ENCODE measurements around the gene CEMIP. TPM values are rescaled to one million over a fixed set of nuclear protein-coding genes. Genes with fewer than 3 reads are reported as not detected.
A peak's percentile ranks its signal among the peaks of the same experiment; 100 is the strongest.

CEMIP gene
- total and polyA plus RNA-seq, 7 experiments from 2014 or later = 0.02 TPM; not detected in 6

DNA sequence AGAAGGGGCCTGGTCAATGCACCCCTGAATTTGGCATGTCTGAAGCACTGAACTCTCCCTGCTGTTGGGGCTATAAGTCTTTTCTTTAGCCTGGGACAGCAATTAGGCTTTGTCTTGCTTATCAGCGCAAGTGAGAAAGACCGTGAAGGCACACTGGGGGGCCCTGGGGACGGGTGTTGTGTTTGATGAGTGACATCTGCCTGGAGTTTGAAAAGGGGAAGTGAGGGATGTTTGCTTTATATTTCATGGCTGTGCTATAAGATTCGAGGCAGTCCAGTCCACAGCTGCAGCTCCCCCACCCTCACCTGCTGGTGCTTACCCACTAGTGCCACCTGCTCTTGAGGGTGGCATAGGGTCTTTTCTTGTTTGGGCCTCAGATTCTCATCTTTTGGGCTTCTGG, 44.8 kb downstream of the CEMIP start:
- no peaks in the 10 kb centered on the region for H3K27me3 ChIP-seq (ENCODE audit: control insufficient read depth in 2 of 2, insufficient read depth in 2 of 2, low read length in 2 of 2)
- intact Hi-C loops (cut with micrococcal nuclease) = no loop called here
- no peak for DNase-seq
- peaks cover 0 to 4% (median 0%) of the 10 kb centered on the region in 5 donors for H3K36me3 Mint-ChIP-seq
- no peak overlapping the region for H3K4me3 ChIP-seq (ENCODE audit: low read length)
- CTCF ChIA-PET = no interaction called here
- H3K9me3 Mint-ChIP-seq = peaks cover 0 to 4% (median 0%) of the 10 kb centered on the region in 11 donors
- POLR2A ChIA-PET = no interaction called here
- H3K4me1 Mint-ChIP-seq = peaks cover 0 to under 1% (median 0%) of the 10 kb centered on the region in 7 donors
- no peak overlapping the region for H3K4me3 Mint-ChIP-seq
- no peaks in the 10 kb centered on the region for H3K36me3 ChIP-seq (ENCODE audit: control insufficient read depth in 2 of 3, insufficient read depth in 3 of 3, low read length in 3 of 3)
- H3K4me1 ChIP-seq (ENCODE audit: control insufficient read depth in 2 of 2, insufficient read depth in 2 of 2, low read length in 2 of 2) = no peaks in the 10 kb centered on the region
- no peaks in the 10 kb centered on the region for H3K9me3 ChIP-seq (ENCODE audit: control insufficient read depth in 2 of 3, low read length in 3 of 3)
- no peak for ATAC-seq
- no peak overlapping the region for H3K27ac ChIP-seq (ENCODE audit: low read depth, low read length)
- no peak overlapping the region for H3K27ac Mint-ChIP-seq
- no peaks in the 10 kb centered on the region for H3K27me3 Mint-ChIP-seq

DNA sequence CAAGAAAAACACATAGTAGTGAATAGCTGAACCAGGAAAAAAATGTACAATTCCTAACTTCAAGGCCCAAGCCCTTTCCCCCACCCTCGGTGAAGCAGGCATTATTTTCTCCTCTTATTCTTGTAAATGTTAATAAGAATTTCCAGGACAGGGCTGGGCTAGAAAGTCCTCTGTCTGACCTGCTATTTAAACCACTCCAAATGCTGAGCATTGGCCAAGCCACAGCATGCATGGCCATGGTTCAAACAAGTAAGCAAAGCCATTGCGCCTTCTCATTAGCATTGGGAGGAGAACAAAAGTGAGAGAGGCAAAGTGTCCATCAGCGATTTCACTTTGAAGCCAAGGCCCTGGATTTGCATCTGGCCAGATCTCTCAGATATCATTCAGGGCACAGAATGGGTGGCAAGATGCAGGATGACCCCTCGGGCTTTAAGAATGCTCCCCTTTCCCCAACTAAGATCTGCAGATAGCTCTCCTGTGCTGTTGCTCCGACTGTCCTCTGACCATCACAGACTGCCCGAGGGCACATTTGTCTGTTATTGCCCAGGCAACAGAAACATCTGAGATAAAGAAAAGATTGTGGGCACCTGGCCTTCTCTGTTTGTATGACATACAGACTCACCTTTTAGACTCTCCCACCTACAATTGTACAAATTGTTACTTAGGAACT, 46.3 kb downstream of the CEMIP start:
- H3K27me3 Mint-ChIP-seq = no peaks in the 10 kb centered on the region
- ChIA-PET POLR2A (no interaction called here), CTCF (no interaction called here)
- no peak for ATAC-seq
- H3K27me3 ChIP-seq (ENCODE audit: control insufficient read depth in 2 of 2, insufficient read depth in 2 of 2, low read length in 2 of 2) = no peaks in the 10 kb centered on the region
- H3K4me1 Mint-ChIP-seq = peaks cover 0 to 3% (median 0%) of the 10 kb centered on the region in 7 donors
- no peaks in the 10 kb centered on the region for H3K4me1 ChIP-seq (ENCODE audit: control insufficient read depth in 2 of 2, insufficient read depth in 2 of 2, low read length in 2 of 2)
- peaks cover 0 to 4% (median 0%) of the 10 kb centered on the region in 11 donors for H3K9me3 Mint-ChIP-seq
- no peak overlapping the region for H3K4me3 ChIP-seq (ENCODE audit: low read length)
- H3K27ac ChIP-seq (ENCODE audit: low read depth, low read length) = no peak overlapping the region
- H3K27ac Mint-ChIP-seq = no peak overlapping the region
- H3K36me3 Mint-ChIP-seq = peaks cover 0 to 4% (median 0%) of the 10 kb centered on the region in 5 donors
- H3K4me3 Mint-ChIP-seq = no peak overlapping the region
- DNase-seq = no peak
- no peaks in the 10 kb centered on the region for H3K36me3 ChIP-seq (ENCODE audit: control insufficient read depth in 2 of 3, insufficient read depth in 3 of 3, low read length in 3 of 3)
- intact Hi-C loops (cut with micrococcal nuclease) = no loop called here
- H3K9me3 ChIP-seq (ENCODE audit: control insufficient read depth in 2 of 3, low read length in 3 of 3) = no peaks in the 10 kb centered on the region

DNA sequence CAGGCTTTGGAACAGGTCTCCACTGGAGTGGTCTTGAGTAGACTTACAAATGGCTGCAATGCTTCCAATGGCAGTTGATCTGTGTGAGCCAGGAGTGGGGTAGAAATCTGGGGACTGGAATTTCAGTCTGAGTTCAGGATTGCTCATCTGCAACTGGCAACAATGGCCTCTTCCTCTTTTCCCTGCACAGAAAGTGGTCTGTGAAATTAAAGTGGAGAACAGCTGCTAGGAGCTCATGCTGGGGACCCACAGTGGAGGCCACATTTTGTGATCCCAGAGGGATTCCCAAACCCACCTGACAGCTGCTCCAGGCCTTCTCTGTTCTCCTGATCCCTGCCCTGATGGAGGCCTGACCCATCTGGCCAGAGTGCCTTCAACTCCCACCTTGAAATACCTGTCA, 49.6 kb downstream of the CEMIP start:
- DNase-seq = no peak
- no peak overlapping the region for H3K27ac ChIP-seq (ENCODE audit: low read depth, low read length)
- no peaks in the 10 kb centered on the region for H3K4me1 ChIP-seq (ENCODE audit: control insufficient read depth in 2 of 2, insufficient read depth in 2 of 2, low read length in 2 of 2)
- Mint-ChIP-seq H3K27me3 (peaks cover 0 to 5% (median 0%) of the 10 kb centered on the region in 5 donors), H3K27ac (peak overlapping the region in 1 of 9 donors; percentile 71), H3K9me3 (no peaks in the 10 kb centered on the region), H3K4me3 (no peak overlapping the region), H3K4me1 (peaks cover 0 to 3% (median 0%) of the 10 kb centered on the region in 7 donors), H3K36me3 (no peaks in the 10 kb centered on the region)
- CTCF ChIA-PET = no interaction called here
- H3K27me3 ChIP-seq (ENCODE audit: control insufficient read depth in 2 of 2, insufficient read depth in 2 of 2, low read length in 2 of 2) = no peaks in the 10 kb centered on the region
- H3K36me3 ChIP-seq (ENCODE audit: control insufficient read depth in 2 of 3, insufficient read depth in 3 of 3, low read length in 3 of 3) = no peaks in the 10 kb centered on the region
- POLR2A ChIA-PET = no interaction called here
- intact Hi-C loops (cut with micrococcal nuclease) = no loop called here
- H3K9me3 ChIP-seq (ENCODE audit: control insufficient read depth in 2 of 3, low read length in 3 of 3) = no peaks in the 10 kb centered on the region
- no peak overlapping the region for H3K4me3 ChIP-seq (ENCODE audit: low read length)
- no peak for ATAC-seq

DNA sequence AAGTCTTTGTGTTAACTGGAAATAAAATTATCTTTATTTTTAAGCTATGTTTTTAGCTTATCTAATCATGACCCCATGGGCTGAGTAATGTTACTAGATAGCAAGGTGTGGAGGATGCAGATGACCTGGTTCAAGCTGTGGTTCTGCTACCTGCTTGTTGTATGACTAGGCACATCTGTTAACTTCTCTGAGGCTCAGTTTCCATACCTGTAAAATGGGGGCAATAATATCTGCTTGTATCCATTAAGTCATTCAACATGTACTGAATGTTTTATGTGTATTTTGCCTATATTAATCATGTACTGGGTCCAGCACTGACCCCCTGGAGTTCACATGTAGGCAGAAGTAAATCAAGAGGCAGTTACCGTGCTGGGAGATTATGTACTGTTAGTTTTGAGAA, 51.5 kb downstream of the CEMIP start:
- intact Hi-C loops (cut with micrococcal nuclease) = no loop called here
- no peaks in the 10 kb centered on the region for H3K4me1 ChIP-seq (ENCODE audit: control insufficient read depth in 2 of 2, insufficient read depth in 2 of 2, low read length in 2 of 2)

DNA sequence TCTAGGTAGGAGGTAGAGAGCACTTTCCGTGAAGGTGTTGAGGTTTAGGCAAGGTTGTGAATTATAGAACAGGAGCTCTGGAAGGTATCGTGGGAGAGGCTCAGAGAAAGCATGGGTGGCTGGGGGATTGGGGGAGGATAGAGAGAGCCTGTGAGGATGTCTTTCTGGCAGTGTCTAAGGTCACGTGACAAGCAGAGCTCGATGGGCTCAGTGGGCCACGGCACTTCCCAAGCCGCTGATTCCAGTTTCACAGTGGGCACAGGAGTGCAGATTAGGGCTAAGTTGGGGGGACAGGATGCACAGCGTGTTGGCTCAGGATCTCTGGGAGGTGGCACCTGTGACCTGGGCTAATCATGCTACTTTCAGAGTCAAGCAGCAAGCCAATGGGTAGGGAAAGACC, 52.0 kb downstream of the CEMIP start:
- H3K4me3 ChIP-seq (ENCODE audit: low read length) = no peak overlapping the region
- H3K27me3 ChIP-seq (ENCODE audit: control insufficient read depth in 2 of 2, insufficient read depth in 2 of 2, low read length in 2 of 2) = no peaks in the 10 kb centered on the region
- ChIA-PET POLR2A (no interaction called here), CTCF (no interaction called here)
- Mint-ChIP-seq H3K27ac (no peak overlapping the region), H3K27me3 (peaks cover 0 to 8% (median 0%) of the 10 kb centered on the region in 5 donors), H3K4me3 (no peak overlapping the region), H3K4me1 (peaks cover 0 to 3% (median 0%) of the 10 kb centered on the region in 7 donors), H3K36me3 (no peaks in the 10 kb centered on the region), H3K9me3 (no peaks in the 10 kb centered on the region)
- DNase-seq (no peak), ATAC-seq (no peak)
- H3K36me3 ChIP-seq (ENCODE audit: control insufficient read depth in 2 of 3, insufficient read depth in 3 of 3, low read length in 3 of 3) = no peaks in the 10 kb centered on the region
- H3K27ac ChIP-seq (ENCODE audit: low read depth, low read length) = no peak overlapping the region
- intact Hi-C loops (cut with micrococcal nuclease) = no loop called here
- no peaks in the 10 kb centered on the region for H3K4me1 ChIP-seq (ENCODE audit: control insufficient read depth in 2 of 2, insufficient read depth in 2 of 2, low read length in 2 of 2)
- no peaks in the 10 kb centered on the region for H3K9me3 ChIP-seq (ENCODE audit: control insufficient read depth in 2 of 3, low read length in 3 of 3)

More for the DNA sequence above, 51.5 kb downstream of the CEMIP start:
- Mint-ChIP-seq H3K27ac (no peak overlapping the region), H3K4me1 (peaks cover 0 to 3% (median 0%) of the 10 kb centered on the region in 7 donors), H3K36me3 (no peaks in the 10 kb centered on the region), H3K27me3 (peaks cover 0 to 6% (median 0%) of the 10 kb centered on the region in 5 donors), H3K4me3 (no peak overlapping the region), H3K9me3 (no peaks in the 10 kb centered on the region)
- ATAC-seq = no peak
- POLR2A ChIA-PET = no interaction called here
- Histone ChIP-seq H3K27me3 (ENCODE audit: control insufficient read depth in 2 of 2, insufficient read depth in 2 of 2, low read length in 2 of 2) (no peaks in the 10 kb centered on the region), H3K9me3 (ENCODE audit: control insufficient read depth in 2 of 3, low read length in 3 of 3) (no peaks in the 10 kb centered on the region), H3K4me3 (ENCODE audit: low read length) (no peak overlapping the region), H3K27ac (ENCODE audit: low read depth, low read length) (no peak overlapping the region), H3K36me3 (ENCODE audit: control insufficient read depth in 2 of 3, insufficient read depth in 3 of 3, low read length in 3 of 3) (no peaks in the 10 kb centered on the region)
- DNase-seq = no peak
- CTCF ChIA-PET = no interaction called here

DNA sequence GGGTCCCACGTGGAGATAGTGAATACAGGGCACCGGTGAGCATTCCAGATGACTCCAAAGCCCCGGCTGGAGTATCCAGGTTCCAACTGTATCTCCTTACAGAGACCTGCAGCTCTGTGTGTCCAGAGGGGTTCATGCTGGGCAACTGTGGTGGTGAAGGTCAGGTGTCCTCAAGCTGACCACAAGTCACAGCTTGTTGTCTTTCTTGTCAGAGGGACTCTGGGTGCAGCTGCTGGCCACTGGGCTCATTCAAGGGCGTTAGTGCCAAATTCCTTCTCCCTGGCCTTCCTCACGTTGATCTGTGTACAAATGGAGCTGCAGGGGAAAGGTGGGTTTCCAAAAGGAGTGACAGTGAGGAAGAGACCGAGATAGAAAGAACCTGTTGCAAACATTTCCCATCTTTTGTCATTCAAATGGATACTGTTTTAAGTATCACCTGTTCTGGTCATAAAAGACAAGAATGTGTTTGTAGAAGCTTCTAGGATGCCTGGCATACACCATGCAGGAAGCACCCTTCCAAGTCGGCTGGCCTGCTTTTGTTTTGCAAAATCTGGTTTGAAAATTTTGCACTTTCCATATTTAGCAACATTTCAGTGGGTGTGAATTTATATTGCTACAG, 52.5 kb downstream of the CEMIP start:
- Mint-ChIP-seq H3K4me1 (peaks cover 0 to 3% (median 0%) of the 10 kb centered on the region in 7 donors), H3K27ac (no peak overlapping the region), H3K9me3 (no peaks in the 10 kb centered on the region), H3K27me3 (peaks cover 0 to 11% (median 0%) of the 10 kb centered on the region in 5 donors), H3K4me3 (no peak overlapping the region), H3K36me3 (no peaks in the 10 kb centered on the region)
- ATAC-seq (no peak), DNase-seq (no peak)
- Histone ChIP-seq H3K27me3 (ENCODE audit: control insufficient read depth in 2 of 2, insufficient read depth in 2 of 2, low read length in 2 of 2) (no peaks in the 10 kb centered on the region), H3K36me3 (ENCODE audit: control insufficient read depth in 2 of 3, insufficient read depth in 3 of 3, low read length in 3 of 3) (no peaks in the 10 kb centered on the region), H3K9me3 (ENCODE audit: control insufficient read depth in 2 of 3, low read length in 3 of 3) (no peaks in the 10 kb centered on the region), H3K4me1 (ENCODE audit: control insufficient read depth in 2 of 2, insufficient read depth in 2 of 2, low read length in 2 of 2) (no peaks in the 10 kb centered on the region), H3K27ac (ENCODE audit: low read depth, low read length) (no peak overlapping the region), H3K4me3 (ENCODE audit: low read length) (no peak overlapping the region)
- CTCF ChIA-PET = no interaction called here
- intact Hi-C loops (cut with micrococcal nuclease) = no loop called here
- POLR2A ChIA-PET = no interaction called here

DNA sequence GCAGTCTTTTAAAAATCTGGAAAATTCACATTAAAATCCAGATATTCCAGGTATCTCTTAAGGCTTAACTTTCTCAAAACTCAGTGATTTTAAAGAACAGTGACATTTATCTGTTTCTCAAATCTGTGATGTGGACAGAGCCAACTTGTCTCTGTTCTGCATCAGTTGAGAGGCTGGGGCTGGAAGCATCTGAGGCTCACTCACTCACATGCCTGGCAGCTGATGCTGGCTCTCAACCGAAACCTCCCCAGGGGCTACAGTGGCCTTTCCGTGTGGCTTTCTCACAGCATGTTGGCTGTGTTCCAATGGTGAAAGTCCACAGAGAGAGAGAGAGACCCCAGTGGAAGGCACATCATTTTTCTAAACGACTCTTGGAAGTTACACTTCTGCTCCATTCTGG, 53.5 kb downstream of the CEMIP start:
- ATAC-seq = no peak
- no peaks in the 10 kb centered on the region for H3K27me3 ChIP-seq (ENCODE audit: control insufficient read depth in 2 of 2, insufficient read depth in 2 of 2, low read length in 2 of 2)
- Mint-ChIP-seq H3K4me3 (no peak overlapping the region), H3K27ac (no peak overlapping the region), H3K9me3 (no peaks in the 10 kb centered on the region), H3K27me3 (peaks cover 0 to 11% (median 1%) of the 10 kb centered on the region in 5 donors), H3K36me3 (no peaks in the 10 kb centered on the region), H3K4me1 (peaks cover 0 to 3% (median 0%) of the 10 kb centered on the region in 7 donors)
- no peak overlapping the region for H3K4me3 ChIP-seq (ENCODE audit: low read length)
- no peak for DNase-seq
- POLR2A ChIA-PET = no interaction called here
- H3K36me3 ChIP-seq (ENCODE audit: control insufficient read depth in 2 of 3, insufficient read depth in 3 of 3, low read length in 3 of 3) = no peaks in the 10 kb centered on the region
- H3K4me1 ChIP-seq (ENCODE audit: control insufficient read depth in 2 of 2, insufficient read depth in 2 of 2, low read length in 2 of 2) = no peaks in the 10 kb centered on the region
- intact Hi-C loops (cut with micrococcal nuclease) = no loop called here
- H3K27ac ChIP-seq (ENCODE audit: low read depth, low read length) = no peak overlapping the region
- CTCF ChIA-PET = no interaction called here
- no peaks in the 10 kb centered on the region for H3K9me3 ChIP-seq (ENCODE audit: control insufficient read depth in 2 of 3, low read length in 3 of 3)

All from naive thymus-derived CD4-positive, alpha-beta T cell (primary cell).